Spleen (tissue), 7 donors: Measurements from ENCODE around the gene BBIP1.

ENCODE experiments used
- POLR2A ChIP-seq, 3 donors: fragments of 450-650 bp; IDR thresholded peaks; one replicate each; pipeline ENCODE4 v1.5.1; 2017; ENCODE audit warnings: antibody characterized with exemption in 3 of 3, mild to moderate bottlenecking in 1 of 3
- POLR2AphosphoS5 ChIP-seq, 3 donors: sonication (generic); formaldehyde crosslinking; IDR thresholded peaks; one replicate each; pipeline ENCODE4 v1.5.1; 2017; ENCODE audit warnings: antibody characterized with exemption in 3 of 3
- TF ChIP-seq, protein P1 (sequence below), 11 experiments: fragments of 200-600 bp in 7 of 11; fragments of 450-650 bp in 4 of 11; sonication (generic) in 4 of 11; IDR thresholded peaks in 8 of 11; conservative IDR thresholded peaks in 3 of 11; 1 replicate in 7 of 11; 2 replicates in 4 of 11; pipeline versions ENCODE4 v1.4.0 to v1.8.0; 2016 to 2021; ENCODE audit warnings: antibody characterized with exemption in 11 of 11, inconsistent platforms in 4 of 11, mild to moderate bottlenecking in 1 of 11
- donor health status: DM: no; HTN: no; CAD: no; lungs with moderate emphysema.
- donor health status: DM: no; HTN: no; CAD: no.
- donor health status: DM: no; HTN: no; CAD: no.

DNA sequence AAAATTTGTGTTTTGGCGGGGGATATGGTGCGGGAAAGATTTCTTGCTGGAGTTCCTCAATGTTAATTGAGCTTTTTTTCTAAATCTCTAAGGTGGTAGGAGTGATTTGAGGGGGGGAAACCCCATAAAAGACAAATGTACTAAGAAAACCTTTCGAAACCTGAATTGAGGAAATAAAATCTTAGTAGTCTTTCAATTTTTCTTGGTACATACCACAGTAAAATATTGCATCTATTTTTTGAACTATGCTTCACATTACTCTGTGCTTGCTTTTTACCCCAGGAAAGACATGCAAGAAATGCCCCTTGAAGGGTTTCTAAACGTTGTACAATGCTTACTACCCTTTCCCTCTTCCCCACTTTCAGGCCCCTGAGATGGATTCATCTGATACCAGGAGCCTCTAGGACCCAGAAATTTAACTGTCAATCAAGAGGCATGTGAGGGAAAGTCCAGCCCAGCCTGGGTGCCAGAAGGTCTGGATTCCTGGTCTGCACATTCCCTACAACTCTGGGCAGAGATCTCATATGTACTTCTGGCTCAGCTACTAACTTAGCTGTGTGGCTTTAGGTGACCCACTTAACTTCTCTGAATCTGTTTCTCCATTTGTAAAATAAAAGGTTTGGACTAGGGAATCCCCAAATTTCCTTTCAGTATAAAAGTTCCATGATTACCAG lies 53.0 kb downstream of the BBIP1 start:
- TF ChIP-seq, protein P1, sequence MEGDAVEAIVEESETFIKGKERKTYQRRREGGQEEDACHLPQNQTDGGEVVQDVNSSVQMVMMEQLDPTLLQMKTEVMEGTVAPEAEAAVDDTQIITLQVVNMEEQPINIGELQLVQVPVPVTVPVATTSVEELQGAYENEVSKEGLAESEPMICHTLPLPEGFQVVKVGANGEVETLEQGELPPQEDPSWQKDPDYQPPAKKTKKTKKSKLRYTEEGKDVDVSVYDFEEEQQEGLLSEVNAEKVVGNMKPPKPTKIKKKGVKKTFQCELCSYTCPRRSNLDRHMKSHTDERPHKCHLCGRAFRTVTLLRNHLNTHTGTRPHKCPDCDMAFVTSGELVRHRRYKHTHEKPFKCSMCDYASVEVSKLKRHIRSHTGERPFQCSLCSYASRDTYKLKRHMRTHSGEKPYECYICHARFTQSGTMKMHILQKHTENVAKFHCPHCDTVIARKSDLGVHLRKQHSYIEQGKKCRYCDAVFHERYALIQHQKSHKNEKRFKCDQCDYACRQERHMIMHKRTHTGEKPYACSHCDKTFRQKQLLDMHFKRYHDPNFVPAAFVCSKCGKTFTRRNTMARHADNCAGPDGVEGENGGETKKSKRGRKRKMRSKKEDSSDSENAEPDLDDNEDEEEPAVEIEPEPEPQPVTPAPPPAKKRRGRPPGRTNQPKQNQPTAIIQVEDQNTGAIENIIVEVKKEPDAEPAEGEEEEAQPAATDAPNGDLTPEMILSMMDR (IDR thresholded peaks at IDR 0.05 in 8 of 11, conservative IDR thresholded peaks at IDR 0.05 in 3 of 11) = no peak
- no peak for TF ChIP-seq POLR2A (IDR thresholded peaks at IDR 0.05)
- no peak for TF ChIP-seq POLR2AphosphoS5 (IDR thresholded peaks at IDR 0.05)
